GM12873 (cell line): ENCODE results near the gene RTN4R.

Source experiments
- TF ChIP-seq, protein P1 (sequence below): IDR thresholded peaks from 2 replicates; pipeline ENCODE4 v1.5.1; 2012; ENCODE audit warnings: low read depth, mild to moderate bottlenecking, moderate library complexity, low read length, control low read depth; ENCODE audit not compliant: insufficient read depth; ENCODE audit errors: missing control alignments

RTN4R gene

DNA sequence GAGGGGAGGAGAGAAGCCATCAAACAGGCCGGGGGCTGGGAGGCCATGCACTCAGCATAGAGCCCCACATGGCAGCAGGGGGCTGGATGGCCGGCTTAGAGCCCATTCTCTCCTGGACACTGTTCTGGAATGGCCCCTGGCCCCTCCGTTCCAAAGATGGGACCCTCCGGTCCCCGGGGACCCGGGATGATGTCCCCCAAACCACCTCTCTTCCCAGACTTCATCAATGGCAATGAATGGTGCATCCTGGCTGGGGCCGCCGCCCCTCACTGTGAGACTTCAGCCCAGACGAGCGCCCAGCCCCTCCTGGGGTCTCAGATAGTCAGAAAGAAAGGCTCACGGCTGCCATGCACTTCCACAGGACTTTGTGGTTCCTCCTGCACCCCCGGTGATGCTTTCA lies 13.8 kb upstream of the RTN4R start:
- TF ChIP-seq, protein P1, sequence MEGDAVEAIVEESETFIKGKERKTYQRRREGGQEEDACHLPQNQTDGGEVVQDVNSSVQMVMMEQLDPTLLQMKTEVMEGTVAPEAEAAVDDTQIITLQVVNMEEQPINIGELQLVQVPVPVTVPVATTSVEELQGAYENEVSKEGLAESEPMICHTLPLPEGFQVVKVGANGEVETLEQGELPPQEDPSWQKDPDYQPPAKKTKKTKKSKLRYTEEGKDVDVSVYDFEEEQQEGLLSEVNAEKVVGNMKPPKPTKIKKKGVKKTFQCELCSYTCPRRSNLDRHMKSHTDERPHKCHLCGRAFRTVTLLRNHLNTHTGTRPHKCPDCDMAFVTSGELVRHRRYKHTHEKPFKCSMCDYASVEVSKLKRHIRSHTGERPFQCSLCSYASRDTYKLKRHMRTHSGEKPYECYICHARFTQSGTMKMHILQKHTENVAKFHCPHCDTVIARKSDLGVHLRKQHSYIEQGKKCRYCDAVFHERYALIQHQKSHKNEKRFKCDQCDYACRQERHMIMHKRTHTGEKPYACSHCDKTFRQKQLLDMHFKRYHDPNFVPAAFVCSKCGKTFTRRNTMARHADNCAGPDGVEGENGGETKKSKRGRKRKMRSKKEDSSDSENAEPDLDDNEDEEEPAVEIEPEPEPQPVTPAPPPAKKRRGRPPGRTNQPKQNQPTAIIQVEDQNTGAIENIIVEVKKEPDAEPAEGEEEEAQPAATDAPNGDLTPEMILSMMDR: no peak

DNA sequence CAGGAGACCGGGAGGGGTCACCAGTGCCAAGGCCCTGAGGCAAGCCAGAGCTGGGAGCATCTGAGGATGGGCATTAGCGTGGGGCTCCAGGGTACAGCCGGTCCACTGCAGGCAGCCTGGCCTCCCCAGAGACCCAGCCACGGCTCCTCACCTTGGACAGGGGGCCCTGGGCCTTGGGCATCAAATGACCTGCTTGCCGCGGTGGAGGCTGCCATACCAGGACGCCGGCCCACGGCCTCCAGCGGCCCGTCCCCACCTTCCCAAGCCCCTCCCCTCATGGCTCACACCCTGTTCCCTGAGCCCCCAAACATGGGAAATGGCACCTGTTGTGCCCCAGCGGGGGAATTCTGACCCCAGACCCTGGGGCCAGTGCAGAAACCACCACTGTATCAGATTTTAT lies 12.7 kb upstream of the RTN4R start:
- TF ChIP-seq, protein P1: no peak

DNA sequence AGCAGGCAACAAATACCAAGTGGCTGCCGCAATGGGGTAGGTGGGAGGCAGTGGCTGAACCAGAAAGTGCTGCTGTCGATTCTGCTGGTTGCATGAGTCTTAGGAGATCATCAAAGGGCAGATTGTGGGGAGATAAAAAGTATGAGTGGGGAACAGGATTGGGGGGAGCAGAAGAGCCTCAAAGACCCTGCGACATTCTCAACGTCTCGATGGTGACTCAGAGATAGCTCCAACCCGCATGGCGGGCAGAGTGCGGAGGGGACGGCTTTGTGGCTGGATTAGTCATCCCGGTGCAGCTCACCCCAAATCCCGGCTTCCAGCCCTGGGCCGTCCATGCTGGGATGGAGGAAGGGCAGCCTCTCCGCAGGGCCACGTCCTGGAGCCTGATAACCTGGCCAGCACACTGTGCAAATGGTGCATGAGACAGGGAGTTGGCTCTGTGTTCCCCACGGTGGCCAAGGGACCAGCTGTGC lies 11.6 kb upstream of the RTN4R start:
- TF ChIP-seq, protein P1: no peak

DNA sequence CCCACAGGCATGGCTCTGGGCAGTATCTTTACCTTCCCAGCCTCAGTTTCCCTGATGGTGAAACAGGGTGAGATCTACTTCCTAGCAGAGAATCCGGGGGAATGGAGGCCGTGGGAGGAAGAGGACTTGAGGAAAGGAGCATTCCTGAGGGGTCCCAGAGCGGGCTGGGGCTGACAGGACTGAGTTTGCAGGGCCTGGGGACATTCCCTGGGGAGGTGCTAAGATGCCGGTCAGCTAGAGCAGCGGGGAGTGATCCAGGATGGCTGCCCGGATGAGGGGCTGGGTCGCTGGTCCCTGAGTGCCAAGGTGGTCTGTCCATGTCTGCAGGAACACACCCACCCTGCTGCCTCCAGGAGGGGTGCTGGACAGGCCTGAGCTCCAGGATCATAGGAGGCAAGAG lies 8.3 kb upstream of the RTN4R start:
- TF ChIP-seq, protein P1: no peak

DNA sequence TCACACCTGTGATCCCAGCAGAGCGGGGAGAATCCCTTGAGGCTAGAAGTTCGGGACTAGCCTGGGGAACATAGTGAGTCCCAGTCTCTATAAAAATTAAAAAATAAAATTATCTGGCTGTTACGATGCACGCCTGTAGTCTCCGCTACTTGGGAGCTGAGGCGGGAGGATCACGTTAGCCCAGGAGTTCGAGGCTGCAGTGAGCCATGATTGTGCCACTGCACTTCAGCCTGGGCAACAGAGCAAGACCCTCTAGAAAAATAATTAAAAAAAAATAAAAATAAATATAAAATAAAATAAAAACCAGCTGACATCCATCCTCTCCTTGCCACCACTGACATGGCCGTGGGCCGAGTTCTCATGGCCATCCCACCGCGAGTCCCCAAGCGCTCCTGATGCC lies 7.7 kb upstream of the RTN4R start:
- TF ChIP-seq, protein P1: no peak

DNA sequence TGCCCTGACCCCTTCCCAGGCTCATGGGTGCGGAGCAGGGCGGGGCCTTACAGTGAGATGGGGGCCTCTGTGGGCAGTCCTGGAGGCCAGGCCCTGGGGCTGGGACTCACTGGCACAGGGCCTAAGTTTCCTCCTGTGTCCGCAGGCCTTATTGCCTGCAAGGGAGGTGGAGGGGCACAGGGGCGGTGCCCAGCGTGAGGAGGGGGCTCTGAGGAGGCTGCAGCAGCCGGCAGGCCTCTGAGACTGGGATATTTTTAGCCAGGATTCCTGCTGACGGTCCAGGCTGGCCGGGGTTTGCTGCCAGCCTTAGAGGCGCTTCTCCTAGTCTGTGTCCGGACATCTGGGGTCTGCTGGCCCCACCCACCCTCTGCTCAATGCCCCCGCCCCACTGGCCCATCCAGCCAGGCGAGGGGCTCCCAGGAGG lies 5.7 kb upstream of the RTN4R start:
- TF ChIP-seq, protein P1: no peak

DNA sequence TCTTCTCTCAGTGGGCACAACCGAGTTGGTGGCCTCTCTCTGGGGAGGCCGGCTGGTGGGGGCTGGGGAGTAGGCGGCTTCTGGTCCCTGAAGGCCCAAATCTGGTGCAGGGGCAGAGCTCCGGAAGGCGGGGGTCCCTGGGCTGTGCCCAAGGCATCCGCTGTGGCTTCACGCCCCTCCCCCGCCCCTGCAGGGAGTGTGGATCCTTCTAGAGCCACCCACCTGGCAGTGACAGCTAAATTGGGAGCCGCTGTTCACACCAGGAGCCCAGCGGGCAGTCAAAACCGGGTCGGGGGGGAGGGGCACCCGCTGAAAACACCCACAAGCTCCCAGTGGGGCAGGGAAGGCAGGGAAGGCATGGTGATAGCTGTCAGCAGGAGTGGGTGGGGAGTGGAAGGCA lies 4.6 kb upstream of the RTN4R start:
- TF ChIP-seq, protein P1: no peak
